Transverse colon (tissue), 4 donors: ENCODE measurements around the gene GPLD1. TPM values are rescaled to one million over a fixed set of nuclear protein-coding genes. Genes with fewer than 3 reads are reported as not detected.

ENCODE experiments used
- DNase-seq: peaks from one replicate; pipeline ENCODE4 v3.0.0-alpha.2; 2019
- H3K27ac ChIP-seq, 4 donors: fragments of 200-600 bp; sonication (generic); 2 replicates each; pipeline ENCODE4 v1.5.1; 2016 to 2018; ENCODE audit warnings: inconsistent platforms in 4 of 4
- H3K27me3 ChIP-seq: fragments of 200-600 bp; sonication (generic); 2 replicates; pipeline ENCODE4 v1.5.1; 2017; ENCODE audit warnings: inconsistent platforms
- H3K36me3 ChIP-seq, 4 donors: fragments of 200-600 bp; sonication (generic); 2 replicates each; pipeline ENCODE4 v1.5.1; 2017 to 2019; ENCODE audit warnings: inconsistent platforms in 4 of 4
- H3K4me1 ChIP-seq, 4 donors: fragments of 200-600 bp; sonication (generic); 2 replicates each; pipeline ENCODE4 v1.5.1; 2017 to 2020; ENCODE audit warnings: inconsistent platforms in 4 of 4
- H3K4me3 ChIP-seq, 4 donors: fragments of 200-600 bp; sonication (generic); 1 replicate in 1 of 4; 2 replicates in 3 of 4; pipeline versions ENCODE4 v1.5.1 to v1.6.1; 2017 to 2019; ENCODE audit warnings: inconsistent platforms in 4 of 4
- H3K9me3 ChIP-seq, 2 donors: fragments of 200-600 bp; sonication (generic); 2 replicates each; pipeline ENCODE4 v1.5.1; 2017 to 2019; ENCODE audit warnings: inconsistent platforms in 2 of 2
- CTCF ChIP-seq, 5 experiments: fragments of 200-600 bp in 3 of 5; fragments of 450-650 bp in 2 of 5; sonication (generic) in 3 of 5; IDR thresholded peaks; 1 replicate in 2 of 5; 2 replicates in 3 of 5; pipeline ENCODE4 v1.5.1; 2016 to 2017; ENCODE audit warnings: antibody characterized with exemption in 5 of 5, inconsistent platforms in 3 of 5, mild to moderate bottlenecking in 2 of 5, moderate library complexity in 1 of 5
- EP300 ChIP-seq: sonication (generic); formaldehyde crosslinking; IDR thresholded peaks from one replicate; pipeline ENCODE4 v1.6.1; 2017; ENCODE audit warnings: antibody characterized with exemption, low read depth
- POLR2A ChIP-seq: fragments of 450-650 bp; IDR thresholded peaks from one replicate; pipeline ENCODE4 v1.6.1; 2016; ENCODE audit warnings: antibody characterized with exemption, mild to moderate bottlenecking, moderate library complexity
- POLR2AphosphoS5 ChIP-seq, 3 donors: sonication (generic); formaldehyde crosslinking; IDR thresholded peaks; one replicate each; pipeline ENCODE4 v1.6.1; 2016; ENCODE audit warnings: antibody characterized with exemption in 3 of 3
- WGBS, 2 donors: methylation state at CpG; one replicate each; pipeline ENCODE4 v1.1.5; 2018; ENCODE audit warnings: low coverage in 1 of 2; 5-methylcytosine and 5-hydroxymethylcytosine counted together
- in situ Hi-C, 4 donors: fragments of 200-750 bp; cut with MboI; loops; one replicate each; pipeline versions ENCODE4 v1.15.0 to v1.15.1; 2017; ENCODE audit warnings: low sequenced_read_pairs in 3 of 4, low pct_ligation_motif_present in 1 of 4, low pct_unique_long_range_greater_than_20kb in 1 of 4
- intact Hi-C: fragments of 100-400 bp; cut with DNase I; formaldehyde crosslinking; loops from one replicate; pipeline ENCODE4 v1.15.1; 2023; ENCODE audit warnings: low total_unique reads
- total RNA-seq, 4 donors: library from RNA; depleted of rRNA; stranded (reverse); fragments of >200 nt; gene quantifications; one replicate each; pipeline ENCODE4 v1.1.0, GENCODE V29; 2016

The GPLD1 gene
- total RNA-seq, 4 donors from 2014 or later: 0.96 to 5.2 (median 1.4) TPM

- intact Hi-C loops: no loop called here
- Histone ChIP-seq H3K4me3 (no peak overlapping the region), H3K27me3 (no peaks in the 10 kb centered on the region), H3K4me1 (no peaks in the 10 kb centered on the region), H3K9me3 (no peaks in the 10 kb centered on the region), H3K36me3 (no peaks in the 10 kb centered on the region), H3K27ac (no peak overlapping the region)
- no peak for DNase-seq
- in situ Hi-C loops: no loop called here
- TF ChIP-seq CTCF (IDR thresholded peaks at IDR 0.05) (no peak), POLR2AphosphoS5 (IDR thresholded peaks at IDR 0.05) (no peak), POLR2A (no peak), EP300 (no peak)
- WGBS, 2 donors: 96% methylated on average over 10 of the region's 10 CpGs; no CpG with 5 or more reads in 1 of the 2 donors
Measured at GRCh38 chr6:24453921-24454320, 35.5 kb downstream of the GPLD1 start.

GRCh38 chr6:24451581-24452388 lies 37.6 kb downstream of the GPLD1 start:
- TF ChIP-seq EP300: no peak
- no peak for TF ChIP-seq CTCF (IDR thresholded peaks at IDR 0.05)
- TF ChIP-seq POLR2AphosphoS5 (IDR thresholded peaks at IDR 0.05): no peak
- no peak for TF ChIP-seq POLR2A
- H3K4me3 ChIP-seq: no peak overlapping the region
- no peaks in the 10 kb centered on the region for H3K4me1 ChIP-seq
- no peak overlapping the region for H3K27ac ChIP-seq
- WGBS, 2 donors: 62 to 69% methylated on average over 5 to 13 of the region's 13 CpGs
- intact Hi-C loops (no loop called here), in situ Hi-C loops (no loop called here)
- no peaks in the 10 kb centered on the region for H3K9me3 ChIP-seq
- no peaks in the 10 kb centered on the region for H3K27me3 ChIP-seq
- no peaks in the 10 kb centered on the region for H3K36me3 ChIP-seq
- no peak for DNase-seq

- no peaks in the 10 kb centered on the region for H3K4me1 ChIP-seq
- WGBS, 2 donors: 60 to 71% methylated on average over 4 to 9 of the region's 9 CpGs
- no peak for TF ChIP-seq POLR2AphosphoS5 (IDR thresholded peaks at IDR 0.05)
- no peak for TF ChIP-seq EP300
- no peak for TF ChIP-seq CTCF (IDR thresholded peaks at IDR 0.05)
- TF ChIP-seq POLR2A: no peak
- in situ Hi-C loops (loop anchor here in 1 of 4 donors (25.0 kb wide), 1 partner anchor 238 kb away; no protein-coding TSS in a partner anchor), intact Hi-C loops (no loop called here)
- no peaks in the 10 kb centered on the region for H3K9me3 ChIP-seq
- no peaks in the 10 kb centered on the region for H3K27me3 ChIP-seq
- H3K36me3 ChIP-seq: no peaks in the 10 kb centered on the region
- H3K27ac ChIP-seq: no peak overlapping the region
- H3K4me3 ChIP-seq: no peak overlapping the region
- no peak for DNase-seq
Measured at GRCh38 chr6:24448828-24449525, 40.4 kb downstream of the GPLD1 start.

- Histone ChIP-seq H3K9me3 (no peaks in the 10 kb centered on the region), H3K4me1 (no peaks in the 10 kb centered on the region), H3K27me3 (no peaks in the 10 kb centered on the region), H3K27ac (no peak overlapping the region), H3K4me3 (no peak overlapping the region), H3K36me3 (no peaks in the 10 kb centered on the region)
- 71 to 87% methylated on average over 4 of the region's 4 CpGs for WGBS, 2 donors
- in situ Hi-C loops: loop anchor here in 1 of 4 donors (25.0 kb wide), 1 partner anchor 239 kb away; no protein-coding TSS in a partner anchor
- no peak for DNase-seq
- intact Hi-C loops: no loop called here
- TF ChIP-seq POLR2AphosphoS5 (IDR thresholded peaks at IDR 0.05) (no peak), CTCF (IDR thresholded peaks at IDR 0.05) (no peak), EP300 (no peak), POLR2A (no peak)
Measured at GRCh38 chr6:24448396-24448795, 41.0 kb downstream of the GPLD1 start.
